Measurements from ENCODE around the gene SLC52A1.
"Not testable (repeated sequence)": the region's sequence is repeated elsewhere in the genome, so short reads cannot be mapped to it uniquely, and the experiment has no call there.

Gene SLC52A1

DNA sequence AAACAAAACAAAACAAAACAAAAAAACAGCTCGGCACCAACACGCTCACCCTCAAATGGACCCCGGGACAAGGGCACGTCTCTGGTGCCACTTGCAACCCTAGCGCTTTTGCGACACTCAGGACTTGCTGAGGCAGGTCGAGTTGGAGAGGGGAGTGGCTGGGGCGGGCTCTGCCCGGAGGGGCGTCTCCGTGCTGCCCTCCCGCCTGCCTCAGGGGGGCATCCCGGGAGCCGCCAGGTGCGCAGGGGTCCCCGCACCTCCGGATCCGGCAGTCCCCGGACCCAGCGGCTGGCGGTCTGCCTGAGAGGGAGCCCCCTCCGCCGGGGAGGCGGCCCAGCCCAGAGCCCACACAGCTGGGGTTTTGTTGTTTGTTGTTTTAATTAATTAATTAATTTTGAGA lies at the start of gene SLC52A1:
TSS of gene SLC52A1 (minus strand) at position 112 of the 400 bp plus-strand sequence. CDS start 820 bp downstream, outside the sequence.
- TF ChIP-seq, protein P1, sequence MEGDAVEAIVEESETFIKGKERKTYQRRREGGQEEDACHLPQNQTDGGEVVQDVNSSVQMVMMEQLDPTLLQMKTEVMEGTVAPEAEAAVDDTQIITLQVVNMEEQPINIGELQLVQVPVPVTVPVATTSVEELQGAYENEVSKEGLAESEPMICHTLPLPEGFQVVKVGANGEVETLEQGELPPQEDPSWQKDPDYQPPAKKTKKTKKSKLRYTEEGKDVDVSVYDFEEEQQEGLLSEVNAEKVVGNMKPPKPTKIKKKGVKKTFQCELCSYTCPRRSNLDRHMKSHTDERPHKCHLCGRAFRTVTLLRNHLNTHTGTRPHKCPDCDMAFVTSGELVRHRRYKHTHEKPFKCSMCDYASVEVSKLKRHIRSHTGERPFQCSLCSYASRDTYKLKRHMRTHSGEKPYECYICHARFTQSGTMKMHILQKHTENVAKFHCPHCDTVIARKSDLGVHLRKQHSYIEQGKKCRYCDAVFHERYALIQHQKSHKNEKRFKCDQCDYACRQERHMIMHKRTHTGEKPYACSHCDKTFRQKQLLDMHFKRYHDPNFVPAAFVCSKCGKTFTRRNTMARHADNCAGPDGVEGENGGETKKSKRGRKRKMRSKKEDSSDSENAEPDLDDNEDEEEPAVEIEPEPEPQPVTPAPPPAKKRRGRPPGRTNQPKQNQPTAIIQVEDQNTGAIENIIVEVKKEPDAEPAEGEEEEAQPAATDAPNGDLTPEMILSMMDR (conservative IDR thresholded peaks at IDR 0.05), result no peak
- H3K27ac ChIP-seq, result no peak within 1 kb of the TSS

GRCh38 chr17:5080591-5080990 lies 45.4 kb upstream of the SLC52A1 start:
- TF ChIP-seq, protein P1 (conservative IDR thresholded peaks at IDR 0.05), result no peak
- H3K27ac ChIP-seq, result no peak overlapping the region

- peak within 1 kb of the TSS; percentile 79 for H3K27ac ChIP-seq
- TF ChIP-seq, protein P1 (conservative IDR thresholded peaks at IDR 0.05), result no peak
Measured at GRCh38 chr17:5078106-5079028, 43.1 kb upstream of the SLC52A1 start, which contains the start of gene ZFP3. Gene ZFP3, plus strand, starts transcription at chr17:5078467. Its CDS starts 13,038 bp downstream, at chr17:5091505.

DNA sequence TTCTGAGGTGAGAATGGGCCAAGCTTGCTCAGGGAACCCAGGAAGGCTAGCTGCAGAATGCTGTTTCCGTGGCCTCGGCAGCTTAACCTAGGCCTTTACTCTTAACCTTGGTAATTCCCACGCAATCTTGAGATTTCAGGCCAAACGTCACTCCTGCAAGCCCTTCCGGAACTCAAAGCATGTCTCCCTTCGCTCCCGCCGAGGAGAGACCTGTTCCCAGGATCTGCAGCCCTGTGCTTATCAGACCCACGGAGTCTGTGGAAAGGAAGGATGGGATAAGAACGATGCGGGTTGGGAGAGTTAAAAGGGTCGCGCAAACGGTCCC lies 42.5 kb upstream of the SLC52A1 start:
- peak overlapping the region; percentile 79 for H3K27ac ChIP-seq
- TF ChIP-seq, protein P1 (conservative IDR thresholded peaks at IDR 0.05), result no peak

- H3K27ac ChIP-seq, result peak overlapping the region; percentile 79
Measured at GRCh38 chr17:5077275-5077674, 42.0 kb upstream of the SLC52A1 start.

GRCh38 chr17:5075472-5075871 lies 40.2 kb upstream of the SLC52A1 start:
- not testable (repeated sequence) for H3K27ac ChIP-seq

DNA sequence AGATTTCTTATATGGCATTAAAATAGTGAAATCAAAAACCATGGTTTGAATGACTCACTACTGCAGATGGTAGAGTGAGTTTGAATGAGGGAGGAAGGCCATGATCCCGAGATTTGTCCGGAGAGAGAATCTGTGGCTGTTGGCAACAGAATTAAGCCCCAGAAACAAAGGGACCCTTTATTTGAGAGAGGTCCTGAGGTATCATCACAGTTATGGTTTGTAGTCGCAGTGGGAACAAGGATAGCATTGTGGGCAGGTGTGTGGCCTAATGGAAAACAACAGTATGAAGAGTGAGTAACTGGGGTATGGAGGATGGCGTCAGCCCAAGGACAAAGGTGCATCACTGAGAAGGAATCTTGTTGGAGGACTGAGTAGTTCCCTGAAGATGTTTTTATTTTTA lies 34.5 kb upstream of the SLC52A1 start:
- no peak overlapping the region for H3K27ac ChIP-seq
- TF ChIP-seq, protein P1 (conservative IDR thresholded peaks at IDR 0.05), result no peak

- TF ChIP-seq, protein P1 (conservative IDR thresholded peaks at IDR 0.05), result no peak
- no peak overlapping the region for H3K27ac ChIP-seq
Measured at GRCh38 chr17:5068236-5068635, 33.0 kb upstream of the SLC52A1 start.
